Endothelial cell of umbilical vein (primary cell): ENCODE measurements around the gene DST. TPM values are rescaled to one million over a fixed set of nuclear protein-coding genes. Genes with fewer than 3 reads are reported as not detected.

Experiments
- BruUV-seq: library from RNA; stranded (reverse); fragments of 400-500 nt; replicated peaks from 2 replicates; lab custom pipeline; 2021; lab: Mats Ljungman, UMichigan
- CTCF ChIA-PET: fragments of 300-600, 350-600 bp; sonication (Branson Sonifier 250); formaldehyde crosslinking; loops from one replicate; lab custom pipeline; 2021; ENCODE audit warnings: antibody characterized with exemption, inconsistent platforms; lab: Charles Lee
- POLR2A ChIA-PET: fragments of 300-600, 350-600 bp; sonication (Branson Sonifier 250); formaldehyde crosslinking; loops from one replicate; lab custom pipeline; 2021; ENCODE audit warnings: antibody characterized with exemption, inconsistent platforms; lab: Charles Lee
- DNase-seq: peaks from one replicate; pipeline ENCODE4 v3.0.0-alpha.2; 2011; ENCODE audit warnings: low read depth, low spot score
- FAIRE-seq: peaks from 2 replicates; lab custom pipeline; 2011; peaks lifted over from hg19 to GRCh38; lab: Jason Lieb, UNC
- H2AFZ ChIP-seq: 2 replicates; pipeline ENCODE4 v1.6.0; 2012; ENCODE audit warnings: low read depth, low read length, control low read depth, inconsistent platforms
- H3K27ac ChIP-seq: 2 replicates; pipeline ENCODE4 v1.5.1; 2011; ENCODE audit warnings: low read depth, mild to moderate bottlenecking, control low read depth, low read length, moderate library complexity; ENCODE audit not compliant: insufficient read depth
- H3K27me3 ChIP-seq, 2 experiments: 2 replicates each; pipeline versions ENCODE4 v1.6.0 to v1.6.1; 2011; ENCODE audit warnings: low read length in 2 of 2, mixed read lengths in 1 of 2; ENCODE audit not compliant: control insufficient read depth in 2 of 2, insufficient read depth in 2 of 2
- H3K36me3 ChIP-seq, 2 experiments: 2 replicates in 1 of 2; 3 replicates in 1 of 2; pipeline ENCODE4 v1.5.1; 2011; ENCODE audit warnings: low read length in 2 of 2, mild to moderate bottlenecking in 1 of 2, moderate library complexity in 1 of 2; ENCODE audit not compliant: control insufficient read depth in 2 of 2, insufficient read depth in 2 of 2; ENCODE audit errors: extremely low read depth in 1 of 2
- H3K4me1 ChIP-seq: 3 replicates; pipeline ENCODE4 v1.5.1; 2011; ENCODE audit warnings: mild to moderate bottlenecking, low read length; ENCODE audit not compliant: control insufficient read depth, insufficient read depth; ENCODE audit errors: extremely low read depth
- H3K4me2 ChIP-seq: 2 replicates; pipeline ENCODE4 v1.6.1; 2011; ENCODE audit warnings: low read length, control low read depth, mixed read lengths; ENCODE audit not compliant: insufficient read depth
- H3K4me3 ChIP-seq, 3 experiments: fragments of 200-600 bp in 1 of 3; sonication (generic), shearing (Covaris generic) in 1 of 3; replicated peaks in 1 of 3; 2 replicates each; pipeline ENCODE4 v1.5.1; 2011 to 2016; ENCODE audit warnings: control low read depth in 3 of 3, low read length in 3 of 3, mild to moderate bottlenecking in 2 of 3, inconsistent platforms in 1 of 3, low read depth in 1 of 3, moderate library complexity in 1 of 3; ENCODE audit not compliant: insufficient read depth in 1 of 3
- H3K79me2 ChIP-seq: 2 replicates; pipeline ENCODE4 v1.6.0; 2012; ENCODE audit warnings: low read length, inconsistent platforms; ENCODE audit not compliant: control insufficient read depth, insufficient read depth
- H3K9ac ChIP-seq: replicated peaks from 2 replicates; pipeline ENCODE3; 2011; ENCODE audit warnings: low read length, control low read depth; ENCODE audit not compliant: insufficient read depth; ENCODE audit errors: extremely low read depth
- H3K9me1 ChIP-seq: replicated peaks from 3 replicates; pipeline ENCODE4 v1.6.0; 2011; ENCODE audit warnings: mild to moderate bottlenecking, low read length; ENCODE audit not compliant: control insufficient read depth, insufficient read depth; ENCODE audit errors: extremely low read depth
- H3K9me3 ChIP-seq: replicated peaks from 2 replicates; pipeline ENCODE4 v1.5.1; 2012; ENCODE audit warnings: low read length, inconsistent platforms; ENCODE audit not compliant: control insufficient read depth, insufficient read depth
- H4K20me1 ChIP-seq: replicated peaks from 2 replicates; pipeline ENCODE3; 2011; ENCODE audit warnings: mild to moderate bottlenecking, low read length; ENCODE audit not compliant: control insufficient read depth, insufficient read depth; ENCODE audit errors: extremely low read depth
- EZH2 ChIP-seq: IDR thresholded peaks from 2 replicates; pipeline ENCODE4 v1.6.1; 2012; ENCODE audit warnings: borderline replicate concordance, low read depth, mild to moderate bottlenecking, moderate library complexity, low read length, inconsistent platforms; ENCODE audit not compliant: severe bottlenecking
- FOS ChIP-seq: IDR thresholded peaks from 2 replicates; pipeline ENCODE4 v1.6.1; 2011; ENCODE audit warnings: mild to moderate bottlenecking, low read length, moderate library complexity, borderline replicate concordance; ENCODE audit not compliant: insufficient read depth
- GATA2 ChIP-seq: IDR thresholded peaks from 2 replicates; pipeline ENCODE4 v1.7.0; 2011; ENCODE audit warnings: low read depth, mild to moderate bottlenecking, moderate library complexity, mixed read lengths, low read length; ENCODE audit not compliant: insufficient read length, insufficient read depth
- JUN ChIP-seq: IDR thresholded peaks from 2 replicates; pipeline ENCODE4 v1.6.1; 2011; ENCODE audit warnings: borderline replicate concordance, low read depth; ENCODE audit not compliant: insufficient read length, insufficient read depth
- MAX ChIP-seq: IDR thresholded peaks from 2 replicates; pipeline ENCODE4 v1.6.1; 2011; ENCODE audit not compliant: insufficient read depth, insufficient read length
- MYC ChIP-seq: IDR thresholded peaks from one replicate; pipeline ENCODE4 v1.6.1; 2011; ENCODE audit warnings: mild to moderate bottlenecking, low read depth, low read length
- POLR2A ChIP-seq: IDR thresholded peaks from 2 replicates; pipeline ENCODE4 v1.6.1; 2012; ENCODE audit warnings: low read depth, mild to moderate bottlenecking, control low read depth, low read length
- POLR2AphosphoS5 ChIP-seq: IDR thresholded peaks from 2 replicates; pipeline ENCODE4 v1.6.1; 2012; ENCODE audit warnings: low read depth, mild to moderate bottlenecking, control low read depth, low read length, moderate library complexity; ENCODE audit not compliant: insufficient read depth
- dilution Hi-C: fragments of 300-500 bp; cut with MboI; formaldehyde crosslinking; loops from one replicate; pipeline ENCODE4 v1.15.0; 2019; ENCODE audit warnings: low sequenced_read_pairs; ENCODE audit not compliant: extremely low pct_ligation_motif_present
- intact Hi-C: fragments of 100-400 bp; cut with micrococcal nuclease; formaldehyde crosslinking; loops from one replicate; pipeline ENCODE4 v1.10.0; 2022
- polyA plus RNA-seq, 4 experiments: library from polyadenylated mRNA; depleted of rRNA in 3 of 4; stranded (reverse) in 3 of 4; unstranded in 1 of 4; fragments of >200 nt; gene quantifications; 2 replicates each; pipeline versions ENCODE4 v1.2.1 to v1.2.3, GENCODE V29; 2011 to 2012; ENCODE audit warnings: missing spikeins in 1 of 4
- total RNA-seq: library from RNA; stranded (reverse); gene quantifications from 2 replicates; pipeline ENCODE4 v1.2.3, GENCODE V29; 2021
- TF ChIP-seq, protein P1 (sequence below), 2 donors: IDR thresholded peaks; 1 replicate in 1 of 2; 2 replicates in 1 of 2; pipeline ENCODE4 v1.5.1; 2011; ENCODE audit warnings: low read length in 2 of 2, mild to moderate bottlenecking in 2 of 2, moderate library complexity in 2 of 2, control low read depth in 1 of 2, inconsistent platforms in 1 of 2, low read depth in 1 of 2; ENCODE audit not compliant: insufficient read depth in 1 of 2; ENCODE audit errors: extremely low read depth in 1 of 2

Gene DST
- total and polyA plus RNA-seq, 2 donors (not counting 3 experiments of a cell fraction or from before 2014, with no cell fraction given) = 62.3 to 253 TPM

DNA sequence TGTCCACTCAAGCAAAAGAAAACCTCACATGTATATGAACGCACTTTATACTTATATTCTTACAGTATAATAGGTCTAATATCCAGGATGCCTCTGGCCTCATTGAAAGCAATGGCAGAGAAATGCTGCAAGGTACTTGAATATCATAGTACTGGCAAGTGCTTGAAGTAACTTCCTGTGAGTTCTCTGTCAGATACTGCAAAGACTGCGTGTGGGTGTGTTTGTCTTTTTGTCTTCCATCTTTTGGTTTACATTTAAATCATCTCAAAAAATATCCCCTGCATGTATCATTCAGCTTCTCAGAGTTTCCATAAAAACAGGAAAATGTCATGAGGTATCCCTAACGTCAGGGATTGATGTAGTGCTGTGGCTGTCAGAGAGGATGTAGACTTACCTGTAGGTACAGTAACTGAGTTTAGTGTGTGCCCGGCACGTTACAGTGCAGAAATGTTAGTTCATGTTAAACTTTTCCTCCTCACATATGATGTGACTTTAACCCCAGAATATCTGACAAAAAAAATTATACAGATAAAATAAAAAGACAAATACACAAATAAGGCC, 184.3 kb downstream of the DST start:
- H3K9me1 ChIP-seq = peaks cover 2% of the 10 kb centered on the region
- dilution Hi-C loops = no loop called here

More for the DNA sequence above, 184.3 kb downstream of the DST start:
- CTCF ChIA-PET = no interaction called here
- FAIRE-seq = no peak
- intact Hi-C loops = no loop called here
- no peak overlapping the region for H3K4me3 ChIP-seq
- no peak overlapping the region for H3K9ac ChIP-seq
- no peaks in the 10 kb centered on the region for H3K9me3 ChIP-seq
- H3K79me2 ChIP-seq = no peaks in the 10 kb centered on the region
- TSS peak; percentile 61 for BruUV-seq
- H4K20me1 ChIP-seq = no peaks in the 10 kb centered on the region
- H3K36me3 ChIP-seq = peaks cover 16 to 21% of the 10 kb centered on the region in 2 experiments
- H3K4me1 ChIP-seq = no peaks in the 10 kb centered on the region
- TF ChIP-seq EZH2 = no peak
- no peak for TF ChIP-seq MYC
- TF ChIP-seq FOS = no peak
- no peak for TF ChIP-seq POLR2A
- TF ChIP-seq, protein P1, sequence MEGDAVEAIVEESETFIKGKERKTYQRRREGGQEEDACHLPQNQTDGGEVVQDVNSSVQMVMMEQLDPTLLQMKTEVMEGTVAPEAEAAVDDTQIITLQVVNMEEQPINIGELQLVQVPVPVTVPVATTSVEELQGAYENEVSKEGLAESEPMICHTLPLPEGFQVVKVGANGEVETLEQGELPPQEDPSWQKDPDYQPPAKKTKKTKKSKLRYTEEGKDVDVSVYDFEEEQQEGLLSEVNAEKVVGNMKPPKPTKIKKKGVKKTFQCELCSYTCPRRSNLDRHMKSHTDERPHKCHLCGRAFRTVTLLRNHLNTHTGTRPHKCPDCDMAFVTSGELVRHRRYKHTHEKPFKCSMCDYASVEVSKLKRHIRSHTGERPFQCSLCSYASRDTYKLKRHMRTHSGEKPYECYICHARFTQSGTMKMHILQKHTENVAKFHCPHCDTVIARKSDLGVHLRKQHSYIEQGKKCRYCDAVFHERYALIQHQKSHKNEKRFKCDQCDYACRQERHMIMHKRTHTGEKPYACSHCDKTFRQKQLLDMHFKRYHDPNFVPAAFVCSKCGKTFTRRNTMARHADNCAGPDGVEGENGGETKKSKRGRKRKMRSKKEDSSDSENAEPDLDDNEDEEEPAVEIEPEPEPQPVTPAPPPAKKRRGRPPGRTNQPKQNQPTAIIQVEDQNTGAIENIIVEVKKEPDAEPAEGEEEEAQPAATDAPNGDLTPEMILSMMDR (IDR thresholded peaks at IDR 0.05; ENCODE audit: extremely low read depth in 1 of 2, insufficient read depth in 1 of 2, low read depth in 1 of 2, low read length in 2 of 2) = no peak
- no peak for TF ChIP-seq MAX
- TF ChIP-seq JUN = no peak
- TF ChIP-seq POLR2AphosphoS5 = no peak
- no peak for TF ChIP-seq GATA2
- no peaks in the 10 kb centered on the region for H3K27me3 ChIP-seq
- no peak overlapping the region for H3K4me2 ChIP-seq
- no peak for DNase-seq
- no peak overlapping the region for H3K27ac ChIP-seq
- POLR2A ChIA-PET = no interaction called here
- H2AFZ ChIP-seq = no peak overlapping the region
